Karpas-422 (cell line): ENCODE results near the gene UGT3A1. TPM values are rescaled to one million over a fixed set of nuclear protein-coding genes. Genes with fewer than 3 reads are reported as not detected.

Experiments
- DNase-seq: peaks from one replicate; pipeline ENCODE4 v3.0.0-alpha.2; 2015
- H2AFZ ChIP-seq: fragments of 200-600 bp; sonication (generic); 2 replicates; pipeline ENCODE4 v1.6.1; 2014; ENCODE audit warnings: antibody characterized with exemption, low read length, mixed read lengths
- H3K27ac ChIP-seq: fragments of 200-600 bp; sonication (generic); 2 replicates; pipeline ENCODE4 v1.5.1; 2014; ENCODE audit warnings: mild to moderate bottlenecking, low read length, moderate library complexity
- H3K27me3 ChIP-seq: fragments of 200-600 bp; sonication (generic); 2 replicates; pipeline ENCODE4 v1.6.1; 2014; ENCODE audit warnings: low read length, mixed read lengths
- H3K36me3 ChIP-seq: fragments of 200-600 bp; sonication (generic); 2 replicates; pipeline ENCODE4 v1.6.1; 2014; ENCODE audit warnings: low read length, mixed read lengths; ENCODE audit not compliant: insufficient read depth
- H3K4me1 ChIP-seq: fragments of 200-600 bp; sonication (generic); 2 replicates; pipeline ENCODE4 v1.6.1; 2014; ENCODE audit warnings: mild to moderate bottlenecking, low read length, mixed read lengths
- H3K4me2 ChIP-seq: fragments of 200-600 bp; sonication (generic); 2 replicates; pipeline ENCODE4 v1.6.1; 2014; ENCODE audit warnings: low read length, low read depth, mild to moderate bottlenecking; ENCODE audit not compliant: poor library complexity, severe bottlenecking
- H3K4me3 ChIP-seq: fragments of 200-600 bp; sonication (generic); 2 replicates; pipeline ENCODE4 v1.5.1; 2014; ENCODE audit warnings: mild to moderate bottlenecking, antibody characterized with exemption, low read length, mixed read lengths
- H3K79me2 ChIP-seq: fragments of 200-600 bp; sonication (generic); 2 replicates; pipeline ENCODE4 v1.6.1; 2014; ENCODE audit warnings: mild to moderate bottlenecking, low read length, mixed read lengths
- H3K9ac ChIP-seq: fragments of 200-600 bp; sonication (generic); 2 replicates; pipeline ENCODE4 v1.6.0; 2014; ENCODE audit warnings: low read length
- H3K9me2 ChIP-seq: fragments of 200-600 bp; sonication (generic), shearing (Covaris generic); replicated peaks from 2 replicates; pipeline ENCODE4 v1.6.0; 2014; ENCODE audit warnings: mild to moderate bottlenecking, low read length, moderate library complexity; ENCODE audit not compliant: insufficient read depth
- H3K9me3 ChIP-seq: fragments of 300-700, 200-600 bp; sonication (generic); 2 replicates; pipeline ENCODE4 v1.6.1; 2014; ENCODE audit warnings: low read length, mixed read lengths
- H4K20me1 ChIP-seq: fragments of 200-600 bp; sonication (generic); 2 replicates; pipeline ENCODE4 v1.6.1; 2014; ENCODE audit warnings: mild to moderate bottlenecking, antibody characterized with exemption, low read length, low read depth; ENCODE audit not compliant: insufficient read depth
- total RNA-seq: library from RNA; depleted of rRNA; stranded (reverse); fragments of >200 nt; shearing (Covaris generic); gene quantifications from 2 replicates; pipeline ENCODE4 v1.2.3, GENCODE V29; 2014; ENCODE audit warnings: low replicate concordance

UGT3A1 gene
- total RNA-seq, 1 experiment from 2014 or later, result not detected

DNA sequence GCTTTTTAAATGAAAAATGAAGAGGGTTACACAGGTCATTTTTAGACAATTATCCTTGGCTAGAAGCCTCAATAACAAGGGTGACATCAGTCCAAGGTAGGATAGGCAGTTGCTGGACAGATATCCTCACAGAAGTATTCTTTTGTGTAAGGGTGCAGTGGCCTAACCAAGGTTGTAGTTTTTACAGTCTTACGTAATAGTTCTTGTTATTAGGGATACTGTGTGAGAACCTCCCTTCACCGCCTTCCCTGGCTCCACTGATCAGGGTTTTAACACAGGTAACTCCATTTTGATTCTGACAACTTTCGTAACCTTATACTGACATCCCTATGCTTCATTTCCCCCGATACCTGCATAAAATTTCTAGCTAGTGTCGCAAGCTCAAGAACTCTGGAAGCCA is 44.1 kb downstream of the UGT3A1 start:
- no peak overlapping the region for H2AFZ ChIP-seq
- H3K9ac ChIP-seq, result no peak overlapping the region
- no peaks in the 10 kb centered on the region for H3K36me3 ChIP-seq
- H3K27me3 ChIP-seq, result 0 out of 2 replicates have a peak, but pooled peaks cover 2% of the 10 kb centered on the region
- H3K4me3 ChIP-seq, result no peak overlapping the region
- H3K4me2 ChIP-seq, result no peak overlapping the region
- no peaks in the 10 kb centered on the region for H4K20me1 ChIP-seq
- no peaks in the 10 kb centered on the region for H3K79me2 ChIP-seq
- H3K9me3 ChIP-seq, result no peaks in the 10 kb centered on the region
- H3K9me2 ChIP-seq, result no peaks in the 10 kb centered on the region
- H3K4me1 ChIP-seq, result no peaks in the 10 kb centered on the region
- no peak overlapping the region for H3K27ac ChIP-seq
- DNase-seq, result no peak

- Histone ChIP-seq H3K36me3 (no peaks in the 10 kb centered on the region), H3K4me3 (no peak overlapping the region), H3K9me2 (no peaks in the 10 kb centered on the region), H3K27ac (no peak overlapping the region), H3K4me2 (no peak overlapping the region), H3K79me2 (no peaks in the 10 kb centered on the region), H4K20me1 (no peaks in the 10 kb centered on the region), H3K9ac (no peak overlapping the region), H3K9me3 (no peaks in the 10 kb centered on the region), H3K27me3 (0 out of 2 replicates have a peak, but pooled peaks cover 2% of the 10 kb centered on the region), H2AFZ (no peak overlapping the region), H3K4me1 (no peaks in the 10 kb centered on the region)
- DNase-seq, result no peak
These were observed 51.6 kb downstream of the UGT3A1 start for GRCh38 chr5:35939639-35940038.

- H3K4me2 ChIP-seq, result no peak within 1 kb of the TSS
- no peaks in the 10 kb centered on the region for H3K4me1 ChIP-seq
- H3K27me3 ChIP-seq, result no peaks in the 10 kb centered on the region
- no peaks in the 10 kb centered on the region for H3K36me3 ChIP-seq
- peak; percentile 62 for DNase-seq
- H3K4me3 ChIP-seq, result no peak within 1 kb of the TSS
- no peaks in the 10 kb centered on the region for H3K9me3 ChIP-seq
- H3K79me2 ChIP-seq, result no peaks in the 10 kb centered on the region
- H2AFZ ChIP-seq, result no peak within 1 kb of the TSS
- H3K9me2 ChIP-seq, result no peaks in the 10 kb centered on the region
- no peak within 1 kb of the TSS for H3K9ac ChIP-seq
- H4K20me1 ChIP-seq, result no peaks in the 10 kb centered on the region
- H3K27ac ChIP-seq, result no peak within 1 kb of the TSS
These were observed 52.5 kb downstream of the UGT3A1 start, which contains the start of gene CAPSL for GRCh38 chr5:35938568-35939227. Gene CAPSL (minus strand): TSS chr5:35938622. CDS start chr5:35921120, 17,502 bp downstream.

- Histone ChIP-seq H3K4me2 (no peak overlapping the region), H3K36me3 (no peaks in the 10 kb centered on the region), H3K27me3 (no peaks in the 10 kb centered on the region), H3K9ac (no peak overlapping the region), H3K4me1 (no peaks in the 10 kb centered on the region), H3K9me3 (no peaks in the 10 kb centered on the region), H3K79me2 (no peaks in the 10 kb centered on the region), H3K4me3 (no peak overlapping the region), H2AFZ (no peak overlapping the region), H3K27ac (no peak overlapping the region), H3K9me2 (no peaks in the 10 kb centered on the region), H4K20me1 (no peaks in the 10 kb centered on the region)
- DNase-seq, result peak; percentile 87
These were observed 64.7 kb downstream of the UGT3A1 start for GRCh38 chr5:35926389-35927051.

DNA sequence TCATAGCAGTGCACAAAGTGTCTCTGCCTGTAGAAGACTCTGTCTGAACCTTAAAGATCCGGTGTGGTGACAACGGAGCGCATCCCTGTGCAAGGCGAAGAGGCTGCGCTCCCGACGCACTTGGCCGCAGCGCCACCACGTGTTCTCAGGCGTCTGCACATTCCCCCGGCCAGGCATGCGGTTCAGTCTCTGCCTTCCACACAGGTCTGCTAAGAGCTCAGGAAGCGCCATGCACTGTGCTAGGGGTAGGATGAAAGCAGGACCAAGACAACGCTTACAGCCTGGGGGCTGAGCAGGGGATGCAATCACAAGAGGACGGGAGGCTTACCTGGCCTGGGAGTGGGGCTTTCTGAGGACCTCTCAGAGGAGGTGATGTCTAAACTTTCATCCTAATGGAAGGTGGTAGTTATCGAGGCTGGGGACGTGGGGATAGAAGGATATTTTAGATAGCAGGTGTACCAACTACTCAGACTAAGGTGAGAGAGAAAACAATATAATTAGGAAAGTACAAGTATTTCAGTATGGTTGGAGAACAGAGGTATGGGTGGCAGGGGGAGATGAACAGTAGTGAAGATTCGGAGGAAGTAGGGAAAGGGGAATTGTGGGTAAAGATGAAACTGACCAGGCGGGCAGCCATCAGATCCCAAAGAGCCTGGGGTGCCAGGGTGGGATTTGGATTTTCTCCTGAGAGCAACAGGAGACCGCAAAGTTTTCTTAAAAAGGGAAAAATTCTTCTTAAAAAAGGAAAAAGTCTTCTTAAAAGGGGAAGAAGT is 66.1 kb downstream of the UGT3A1 start:
- Histone ChIP-seq H2AFZ (no peak overlapping the region), H3K79me2 (no peaks in the 10 kb centered on the region), H4K20me1 (no peaks in the 10 kb centered on the region), H3K27me3 (no peaks in the 10 kb centered on the region), H3K4me3 (no peak overlapping the region), H3K27ac (no peak overlapping the region), H3K4me2 (no peak overlapping the region), H3K9ac (no peak overlapping the region), H3K9me2 (no peaks in the 10 kb centered on the region), H3K4me1 (no peaks in the 10 kb centered on the region), H3K36me3 (no peaks in the 10 kb centered on the region), H3K9me3 (no peaks in the 10 kb centered on the region)
- DNase-seq, result peak; percentile 61

GRCh38 chr5:35924122-35924949 is 66.9 kb downstream of the UGT3A1 start:
- no peaks in the 10 kb centered on the region for H3K9me2 ChIP-seq
- H3K4me1 ChIP-seq, result no peaks in the 10 kb centered on the region
- H3K27me3 ChIP-seq, result no peaks in the 10 kb centered on the region
- no peaks in the 10 kb centered on the region for H3K36me3 ChIP-seq
- no peak for DNase-seq
- H2AFZ ChIP-seq, result no peak overlapping the region
- no peak overlapping the region for H3K4me3 ChIP-seq
- no peak overlapping the region for H3K27ac ChIP-seq
- no peaks in the 10 kb centered on the region for H3K9me3 ChIP-seq
- no peak overlapping the region for H3K4me2 ChIP-seq
- H4K20me1 ChIP-seq, result no peaks in the 10 kb centered on the region
- no peak overlapping the region for H3K9ac ChIP-seq
- no peaks in the 10 kb centered on the region for H3K79me2 ChIP-seq

- Histone ChIP-seq H3K4me3 (no peak overlapping the region), H3K9me2 (no peaks in the 10 kb centered on the region), H3K9me3 (no peaks in the 10 kb centered on the region), H4K20me1 (no peaks in the 10 kb centered on the region), H2AFZ (no peak overlapping the region), H3K27me3 (no peaks in the 10 kb centered on the region), H3K4me2 (no peak overlapping the region), H3K36me3 (no peaks in the 10 kb centered on the region), H3K27ac (no peak overlapping the region), H3K9ac (no peak overlapping the region), H3K79me2 (no peaks in the 10 kb centered on the region), H3K4me1 (no peaks in the 10 kb centered on the region)
- DNase-seq, result no peak
These were observed 68.7 kb downstream of the UGT3A1 start for GRCh38 chr5:35922468-35922867.
